Measurements from ENCODE around the gene PACS2. TPM values are rescaled to one million over a fixed set of nuclear protein-coding genes. Genes with fewer than 3 reads are reported as not detected.

PACS2 gene
- total and polyA plus RNA-seq, 2 donors (not counting 3 experiments of a cell fraction or from before 2014, with no cell fraction given) = 52.7 to 86.3 TPM

- ChIA-PET CTCF (interaction anchor here (1.2 to 1.9 kb wide), 3 partner anchors 34 to 76 kb away, joined by 3 to 31 read pairs (median 25); no protein-coding TSS in a partner anchor), POLR2A (no interaction called here)
- TF ChIP-seq MYC (IDR thresholded peaks at IDR 0.05; ENCODE audit: low read depth, low read length) = no peak
- no peak for TF ChIP-seq FOS (IDR thresholded peaks at IDR 0.05; ENCODE audit: borderline replicate concordance, insufficient read depth, low read length)
- no peak for TF ChIP-seq POLR2A (IDR thresholded peaks at IDR 0.05; ENCODE audit: low read depth, low read length)
- no peak for TF ChIP-seq GATA2 (IDR thresholded peaks at IDR 0.05; ENCODE audit: insufficient read depth, insufficient read length, low read depth, low read length)
- TF ChIP-seq MAX (IDR thresholded peaks at IDR 0.05; ENCODE audit: insufficient read depth, insufficient read length) = no peak
- TF ChIP-seq, protein P1, sequence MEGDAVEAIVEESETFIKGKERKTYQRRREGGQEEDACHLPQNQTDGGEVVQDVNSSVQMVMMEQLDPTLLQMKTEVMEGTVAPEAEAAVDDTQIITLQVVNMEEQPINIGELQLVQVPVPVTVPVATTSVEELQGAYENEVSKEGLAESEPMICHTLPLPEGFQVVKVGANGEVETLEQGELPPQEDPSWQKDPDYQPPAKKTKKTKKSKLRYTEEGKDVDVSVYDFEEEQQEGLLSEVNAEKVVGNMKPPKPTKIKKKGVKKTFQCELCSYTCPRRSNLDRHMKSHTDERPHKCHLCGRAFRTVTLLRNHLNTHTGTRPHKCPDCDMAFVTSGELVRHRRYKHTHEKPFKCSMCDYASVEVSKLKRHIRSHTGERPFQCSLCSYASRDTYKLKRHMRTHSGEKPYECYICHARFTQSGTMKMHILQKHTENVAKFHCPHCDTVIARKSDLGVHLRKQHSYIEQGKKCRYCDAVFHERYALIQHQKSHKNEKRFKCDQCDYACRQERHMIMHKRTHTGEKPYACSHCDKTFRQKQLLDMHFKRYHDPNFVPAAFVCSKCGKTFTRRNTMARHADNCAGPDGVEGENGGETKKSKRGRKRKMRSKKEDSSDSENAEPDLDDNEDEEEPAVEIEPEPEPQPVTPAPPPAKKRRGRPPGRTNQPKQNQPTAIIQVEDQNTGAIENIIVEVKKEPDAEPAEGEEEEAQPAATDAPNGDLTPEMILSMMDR (IDR thresholded peaks at IDR 0.05; ENCODE audit: extremely low read depth in 1 of 2, insufficient read depth in 1 of 2, low read depth in 1 of 2, low read length in 2 of 2) = no peak
- no peak for TF ChIP-seq POLR2AphosphoS5 (IDR thresholded peaks at IDR 0.05; ENCODE audit: insufficient read depth, low read depth, low read length)
- no peak for TF ChIP-seq EZH2 (IDR thresholded peaks at IDR 0.05; ENCODE audit: borderline replicate concordance, low read depth, low read length, severe bottlenecking)
- TF ChIP-seq JUN (IDR thresholded peaks at IDR 0.05; ENCODE audit: borderline replicate concordance, insufficient read depth, insufficient read length, low read depth) = no peak
- no peak for FAIRE-seq
- H3K9me1 ChIP-seq (replicated peaks; ENCODE audit: control insufficient read depth, extremely low read depth, insufficient read depth, low read length) = no peaks in the 10 kb centered on the region
- H3K27ac ChIP-seq (ENCODE audit: insufficient read depth, low read depth, low read length) = no peak overlapping the region
- H3K4me3 ChIP-seq (replicated peaks in 1 of 3; ENCODE audit: insufficient read depth in 1 of 3, low read depth in 1 of 3, low read length in 3 of 3) = no peak overlapping the region
- no peak overlapping the region for H3K9ac ChIP-seq (replicated peaks; ENCODE audit: extremely low read depth, insufficient read depth, low read length)
- H3K9me3 ChIP-seq (replicated peaks; ENCODE audit: control insufficient read depth, insufficient read depth, low read length) = no peaks in the 10 kb centered on the region
- intact Hi-C loops (cut with micrococcal nuclease) (no loop called here), dilution Hi-C loops (cut with MboI; ENCODE audit: extremely low pct_ligation_motif_present, low sequenced_read_pairs) (no loop called here)
- peaks cover 6% of the 10 kb centered on the region for H3K79me2 ChIP-seq (ENCODE audit: control insufficient read depth, insufficient read depth, low read length)
- H3K27me3 ChIP-seq (ENCODE audit: control insufficient read depth in 2 of 2, insufficient read depth in 2 of 2, low read length in 2 of 2) = no peaks in the 10 kb centered on the region
- H3K4me2 ChIP-seq (ENCODE audit: insufficient read depth, low read length) = no peak overlapping the region
- H2AFZ ChIP-seq (ENCODE audit: low read depth, low read length) = no peak overlapping the region
- H3K36me3 ChIP-seq (ENCODE audit: control insufficient read depth in 2 of 2, extremely low read depth in 1 of 2, insufficient read depth in 2 of 2, low read length in 2 of 2) = peaks cover 3 to 27% of the 10 kb centered on the region in 2 experiments
- BruUV-seq (replicated peaks) = no TSS peak
- H4K20me1 ChIP-seq (replicated peaks; ENCODE audit: control insufficient read depth, extremely low read depth, insufficient read depth, low read length) = no peaks in the 10 kb centered on the region
- H3K4me1 ChIP-seq (ENCODE audit: control insufficient read depth, extremely low read depth, insufficient read depth, low read length) = no peaks in the 10 kb centered on the region
- DNase-seq (ENCODE audit: low read depth, low spot score) = no peak
These were observed 132.4 kb downstream of the PACS2 start for GRCh38 chr14:105446971-105447370.

Other genes with a start within 250 kb of the PACS2 start
- not detected in 2 replicates for gene GPR132, start 249.3 kb upstream of the PACS2 start, total RNA-seq
- gene GPR132, start 249.3 kb upstream of the PACS2 start, polyA plus RNA-seq = not detected in 2 replicates
- 128 and 139 TPM in 2 replicates for gene JAG2, start 146.0 kb upstream of the PACS2 start, total RNA-seq
- 80.7 and 105 TPM in 2 replicates for gene JAG2, start 146.0 kb upstream of the PACS2 start, polyA plus RNA-seq
- 97.7 and 104 TPM in 2 replicates for gene NUDT14, start 133.4 kb upstream of the PACS2 start, total RNA-seq
- gene NUDT14, start 133.4 kb upstream of the PACS2 start, polyA plus RNA-seq = 103 and 129 TPM in 2 replicates
- gene BTBD6, start 66.2 kb upstream of the PACS2 start, total RNA-seq = 57.7 and 63.1 TPM in 2 replicates
- gene BTBD6, start 66.2 kb upstream of the PACS2 start, polyA plus RNA-seq = 63.1 and 65.0 TPM in 2 replicates
- 37.9 and 47.2 TPM in 2 replicates for gene BRF1, start 13.7 kb upstream of the PACS2 start, total RNA-seq
- 18.6 and 19.0 TPM in 2 replicates for gene BRF1, start 13.7 kb upstream of the PACS2 start, polyA plus RNA-seq
- 1.1 and 2.1 TPM in 2 replicates for gene TEX22, start 83.8 kb downstream of the PACS2 start, total RNA-seq
- 0.06 and 0.22 TPM in 2 replicates for gene TEX22, start 83.8 kb downstream of the PACS2 start, polyA plus RNA-seq
- 158 and 167 TPM in 2 replicates for gene MTA1, start 105.1 kb downstream of the PACS2 start, total RNA-seq
- gene MTA1, start 105.1 kb downstream of the PACS2 start, polyA plus RNA-seq = 85.2 and 97.2 TPM in 2 replicates
- 322 and 361 TPM in 2 replicates for gene CRIP2, start 160.1 kb downstream of the PACS2 start, total RNA-seq
- 954 and 1,384 TPM in 2 replicates for gene CRIP2, start 160.1 kb downstream of the PACS2 start, polyA plus RNA-seq
- 4.8 and 8.1 TPM in 2 replicates for gene CRIP1, start 172.1 kb downstream of the PACS2 start, total RNA-seq
- 3.0 and 3.1 TPM in 2 replicates for gene CRIP1, start 172.1 kb downstream of the PACS2 start, polyA plus RNA-seq
- 25.3 and 29.9 TPM in 2 replicates for gene TEDC1, start 176.5 kb downstream of the PACS2 start, total RNA-seq
- gene TEDC1, start 176.5 kb downstream of the PACS2 start, polyA plus RNA-seq = 16.5 and 16.8 TPM in 2 replicates
- 4.8 and 5.3 TPM in 2 replicates for gene TMEM121, start 211.8 kb downstream of the PACS2 start, total RNA-seq
- gene TMEM121, start 211.8 kb downstream of the PACS2 start, polyA plus RNA-seq = 7.7 and 13.1 TPM in 2 replicates